K562 (cell line): ENCODE measurements around the gene SAMD14. TPM values are rescaled to one million over a fixed set of nuclear protein-coding genes. Genes with fewer than 3 reads are reported as not detected.
A peak's percentile ranks its signal among the peaks of the same experiment; 100 is the strongest.

Experiments used
- C11orf30 ChIP-seq: fragments of 450-650 bp; IDR thresholded peaks from 2 replicates; pipeline ENCODE4 v1.6.1; 2016; ENCODE audit warnings: low read depth, mild to moderate bottlenecking
- CBFA2T2 ChIP-seq: fragments of 450-650 bp; conservative IDR thresholded peaks from 2 replicates; pipeline ENCODE4 v1.6.1; 2017; ENCODE audit warnings: mild to moderate bottlenecking
- CREB1 ChIP-seq, 2 experiments: sonication (generic) in 1 of 2; formaldehyde crosslinking in 1 of 2; IDR thresholded peaks; 2 replicates each; pipeline versions ENCODE4 v1.6.1 to v1.8.0; 2012 to 2022; ENCODE audit warnings: inconsistent platforms in 1 of 2, mild to moderate bottlenecking in 1 of 2, missing genetic modification reagents in 1 of 2, moderate library complexity in 1 of 2
- CREM ChIP-seq: IDR thresholded peaks from 2 replicates; pipeline ENCODE4 v1.6.1; 2014; ENCODE audit warnings: antibody characterized with exemption, low read depth
- CXXC5 ChIP-seq: fragments of 250-450 bp; sonication (Bioruptor Pico); IDR thresholded peaks from 2 replicates; pipeline ENCODE4 v1.8.0; 2022; ENCODE audit warnings: inconsistent platforms, mild to moderate bottlenecking, moderate library complexity
- ESRRA ChIP-seq: fragments of 450-650 bp; IDR thresholded peaks from 2 replicates; pipeline ENCODE4 v1.6.1; 2014; ENCODE audit warnings: low read depth, mild to moderate bottlenecking, moderate library complexity, borderline replicate concordance
- GTF2F1 ChIP-seq: IDR thresholded peaks from 2 replicates; pipeline ENCODE4 v1.6.1; 2011; ENCODE audit warnings: low read depth, low read length, improper control_type of control experiment
- HDGF ChIP-seq: fragments of 450-650 bp; IDR thresholded peaks from 2 replicates; pipeline ENCODE4 v1.6.1; 2016
- PHF8 ChIP-seq: fragments of 200-600 bp; sonication (generic); IDR thresholded peaks from 2 replicates; pipeline ENCODE4 v1.6.1; 2012; ENCODE audit warnings: mixed run types, mild to moderate bottlenecking, inconsistent platforms, low read length, moderate library complexity, borderline replicate concordance
- RAD51 ChIP-seq: fragments of 450-650 bp; IDR thresholded peaks from 2 replicates; pipeline ENCODE4 v1.7.1; 2016; ENCODE audit warnings: low read depth, mild to moderate bottlenecking, borderline replicate concordance
- RBM25 ChIP-seq: fragments of 200-400 bp; formaldehyde crosslinking; IDR thresholded peaks from 2 replicates; pipeline ENCODE4 v1.6.1; 2018; ENCODE audit warnings: low read length, low read depth, moderate library complexity; ENCODE audit not compliant: severe bottlenecking
- RCOR1 ChIP-seq, 2 experiments: IDR thresholded peaks; 2 replicates each; pipeline ENCODE4 v1.6.1; 2012; ENCODE audit warnings: low read depth in 2 of 2, low read length in 2 of 2, borderline replicate concordance in 1 of 2, improper control_type of control experiment in 1 of 2
- SIX5 ChIP-seq, 2 experiments: IDR thresholded peaks; 2 replicates each; pipeline ENCODE4 v1.6.1; 2011; ENCODE audit warnings: low read length in 2 of 2, borderline replicate concordance in 1 of 2, low read depth in 1 of 2, mild to moderate bottlenecking in 1 of 2, moderate library complexity in 1 of 2; ENCODE audit not compliant: insufficient read depth in 1 of 2
- TEAD1 ChIP-seq, 2 experiments: fragments of 450-650 bp in 1 of 2; sonication (generic) in 1 of 2; formaldehyde crosslinking; IDR thresholded peaks; 2 replicates each; pipeline versions ENCODE4 v1.4.0 to v1.8.0; 2020 to 2022; ENCODE audit warnings: mild to moderate bottlenecking in 2 of 2, missing genetic modification reagents in 1 of 2
- THAP12 ChIP-seq: fragments of 250-450 bp; sonication (Bioruptor Pico); IDR thresholded peaks from 2 replicates; pipeline ENCODE4 v1.9.0; 2021; ENCODE audit warnings: mild to moderate bottlenecking, inconsistent platforms
- ZKSCAN3 ChIP-seq: fragments of 250-450 bp; sonication (Bioruptor Pico); IDR thresholded peaks from 2 replicates; pipeline ENCODE4 v1.4.0; 2020
- ZNF282 ChIP-seq: sonication (generic); formaldehyde crosslinking; IDR thresholded peaks from 2 replicates; pipeline ENCODE4 v1.8.1; 2023; ENCODE audit warnings: missing genetic modification reagents
- ZNF347 ChIP-seq: fragments of 450-650 bp; formaldehyde crosslinking; IDR thresholded peaks from 2 replicates; pipeline ENCODE4 v1.4.0; 2020; ENCODE audit warnings: low read depth, mild to moderate bottlenecking, moderate library complexity
- ZNF444 ChIP-seq: fragments of 250-450 bp; sonication (Bioruptor Pico); IDR thresholded peaks from 2 replicates; pipeline ENCODE4 v1.4.0; 2020; ENCODE audit warnings: mild to moderate bottlenecking, moderate library complexity
- ZNF57 ChIP-seq: fragments of 450-650 bp; formaldehyde crosslinking; IDR thresholded peaks from 2 replicates; pipeline ENCODE4 v1.4.0; 2020; ENCODE audit warnings: mild to moderate bottlenecking, moderate library complexity
- ZNF77 ChIP-seq: fragments of 250-450 bp; sonication (Bioruptor Pico); IDR thresholded peaks from 2 replicates; pipeline ENCODE4 v1.5.0; 2020
- polyA plus RNA-seq, 8 experiments: library from polyadenylated mRNA; depleted of rRNA in 4 of 8; stranded (reverse) in 5 of 8; unstranded in 3 of 8; fragments of >200 nt; fragmentation: Nextera tagmentation in 2 of 8; fragmentation: Illumina TruSeq in 1 of 8; extraction: Ambion mirVana in 2 of 8; extraction: Trizol in 1 of 8; gene quantifications; 2 replicates each; pipeline versions ENCODE4 v1.2.1 to v1.2.3, GENCODE V29; 2011 to 2014; ENCODE audit warnings: inconsistent platforms in 1 of 8, missing spikeins in 1 of 8
- total RNA-seq, 7 experiments: library from RNA; depleted of rRNA in 6 of 7; stranded (reverse); fragments of >200 nt in 6 of 7; fragmentation: Illumina TruSeq in 2 of 7; extraction: Trizol in 2 of 7; gene quantifications; 2 replicates each; pipeline versions ENCODE4 v1.2.1 to v1.2.3, GENCODE V29; 2011 to 2021; ENCODE audit warnings: low replicate concordance in 1 of 7
- TF ChIP-seq, protein P1 (sequence below), 2 experiments: fragments of 450-650 bp; conservative IDR thresholded peaks; 2 replicates each; pipeline ENCODE4 v1.6.1; 2017; ENCODE audit warnings: mild to moderate bottlenecking in 2 of 2, moderate library complexity in 2 of 2
- TF ChIP-seq, protein P2 (sequence below): sonication (generic); formaldehyde crosslinking; IDR thresholded peaks from 2 replicates; pipeline ENCODE4 v1.8.0; 2022; ENCODE audit warnings: mild to moderate bottlenecking, missing genetic modification reagents

Gene SAMD14
- total and polyA plus RNA-seq, 9 of the 15 experiments (the other 6 are each of a cell fraction or from before 2014, with no cell fraction given) = 0.04 to 0.07 TPM; not detected in 7

DNA sequence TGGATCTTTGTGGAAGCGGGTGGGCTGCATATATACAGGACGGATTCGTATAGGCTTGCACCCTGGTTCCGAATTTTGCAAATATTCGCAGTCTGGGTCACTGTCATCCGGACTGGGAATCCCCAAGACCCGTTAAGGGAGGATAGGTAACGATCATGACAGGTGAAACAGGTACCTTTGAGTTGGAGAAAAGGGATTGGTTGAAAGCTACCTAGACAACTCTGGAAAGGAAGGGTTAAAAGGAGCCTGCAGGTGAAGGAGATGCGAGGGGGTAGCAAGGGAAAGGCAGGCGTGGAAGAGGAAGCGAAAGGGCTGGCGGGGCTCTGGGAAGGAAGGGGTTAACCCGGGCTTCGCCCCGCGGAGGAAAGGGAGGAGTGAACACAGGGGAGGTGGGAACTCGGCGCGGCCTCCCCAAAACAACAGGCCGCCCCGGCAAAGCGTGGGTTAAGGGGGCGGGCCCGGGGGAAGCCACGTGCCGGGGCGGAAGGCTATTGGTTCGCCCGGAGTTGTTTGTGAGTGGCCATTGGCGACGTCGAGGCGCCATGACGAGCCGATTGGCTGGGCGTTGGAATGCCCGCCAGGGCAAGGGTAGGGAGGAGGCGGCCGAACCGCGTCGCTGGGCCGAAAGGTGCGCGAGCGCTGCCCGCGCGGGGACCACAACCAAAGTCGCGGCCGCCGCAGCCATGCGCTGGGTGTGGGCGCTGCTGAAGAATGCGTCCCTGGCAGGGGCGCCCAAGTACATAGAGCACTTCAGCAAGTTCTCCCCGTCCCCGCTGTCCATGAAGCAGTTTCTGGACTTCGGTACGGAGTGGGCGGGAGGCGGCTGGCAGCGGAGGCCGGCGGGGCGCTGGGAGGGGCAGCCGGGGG is 35.0 kb downstream of the SAMD14 start, which contains the start of gene PDK2 (continued):
- TF ChIP-seq, protein P1, sequence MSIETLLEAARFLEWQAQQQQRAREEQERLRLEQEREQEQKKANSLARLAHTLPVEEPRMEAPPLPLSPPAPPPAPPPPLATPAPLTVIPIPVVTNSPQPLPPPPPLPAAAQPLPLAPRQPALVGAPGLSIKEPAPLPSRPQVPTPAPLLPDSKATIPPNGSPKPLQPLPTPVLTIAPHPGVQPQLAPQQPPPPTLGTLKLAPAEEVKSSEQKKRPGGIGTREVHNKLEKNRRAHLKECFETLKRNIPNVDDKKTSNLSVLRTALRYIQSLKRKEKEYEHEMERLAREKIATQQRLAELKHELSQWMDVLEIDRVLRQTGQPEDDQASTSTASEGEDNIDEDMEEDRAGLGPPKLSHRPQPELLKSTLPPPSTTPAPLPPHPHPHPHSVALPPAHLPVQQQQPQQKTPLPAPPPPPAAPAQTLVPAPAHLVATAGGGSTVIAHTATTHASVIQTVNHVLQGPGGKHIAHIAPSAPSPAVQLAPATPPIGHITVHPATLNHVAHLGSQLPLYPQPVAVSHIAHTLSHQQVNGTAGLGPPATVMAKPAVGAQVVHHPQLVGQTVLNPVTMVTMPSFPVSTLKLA (conservative IDR thresholded peaks at IDR 0.05) = peak; percentile 90
- TF ChIP-seq GTF2F1 (no peak), ZNF57 (no peak), ZNF444 (CRISPR knock-in tag) (no peak), ZNF282 (CRISPR knock-in tag) (no peak; the same call in 1 of the 2 replicates), ESRRA (no peak), ZNF347 (CRISPR knock-in tag) (no peak), PHF8 (peak; percentile 28; the same call in 1 of the 2 replicates), ZKSCAN3 (CRISPR knock-in tag) (no peak), CREM (peak; percentile 36), RCOR1 (IDR thresholded peaks at IDR 0.05; ENCODE audit: borderline replicate concordance in 1 of 2, low read depth in 2 of 2, low read length in 2 of 2) (no peak), CREB1 (IDR thresholded peaks at IDR 0.05) (no peak; the same call in 1 of the 2 replicates), CREB1 (CRISPR knock-in tag; IDR thresholded peaks at IDR 0.05) (0 out of 2 replicates have a peak, but pooled peaks have one; percentile 27), CBFA2T2 (peak; percentile 47), ZNF77 (CRISPR knock-in tag) (no peak), RBM25 (peak; percentile 96), RAD51 (peak; percentile 87), CXXC5 (peak; percentile 52; the same call in 1 of the 2 replicates), TEAD1 (CRISPR knock-in tag; IDR thresholded peaks at IDR 0.05) (peak in 1 of 2 experiments; percentile 73; a peak in 1 of 4 replicates), THAP12 (CRISPR knock-in tag) (0 out of 2 replicates have a peak, but pooled peaks have one; percentile 19), C11orf30 (no peak), HDGF (no peak), SIX5 (IDR thresholded peaks at IDR 0.05; ENCODE audit: borderline replicate concordance in 1 of 2, insufficient read depth in 1 of 2, low read depth in 1 of 2, low read length in 2 of 2) (no peak)
- TF ChIP-seq, protein P2, sequence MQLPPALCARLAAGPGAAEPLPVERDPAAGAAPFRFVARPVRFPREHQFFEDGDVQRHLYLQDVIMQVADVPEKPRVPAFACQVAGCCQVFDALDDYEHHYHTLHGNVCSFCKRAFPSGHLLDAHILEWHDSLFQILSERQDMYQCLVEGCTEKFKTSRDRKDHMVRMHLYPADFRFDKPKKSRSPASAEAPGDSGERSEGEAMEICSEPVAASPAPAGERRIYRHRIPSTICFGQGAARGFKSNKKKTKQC (CRISPR knock-in tag) = 0 out of 2 replicates have a peak, but pooled peaks have one; percentile 45
